TTC549 (cell line): ENCODE results near the gene DYNC1H1.

Experiments
- FAIRE-seq: peaks from 2 replicates; lab custom pipeline; 2012; peaks lifted over from hg19 to GRCh38; lab: Jason Lieb, UNC

The DYNC1H1 gene

GRCh38 chr14:101944451-101944850 is 19.9 kb upstream of the DYNC1H1 start:
- no peak for FAIRE-seq

DNA sequence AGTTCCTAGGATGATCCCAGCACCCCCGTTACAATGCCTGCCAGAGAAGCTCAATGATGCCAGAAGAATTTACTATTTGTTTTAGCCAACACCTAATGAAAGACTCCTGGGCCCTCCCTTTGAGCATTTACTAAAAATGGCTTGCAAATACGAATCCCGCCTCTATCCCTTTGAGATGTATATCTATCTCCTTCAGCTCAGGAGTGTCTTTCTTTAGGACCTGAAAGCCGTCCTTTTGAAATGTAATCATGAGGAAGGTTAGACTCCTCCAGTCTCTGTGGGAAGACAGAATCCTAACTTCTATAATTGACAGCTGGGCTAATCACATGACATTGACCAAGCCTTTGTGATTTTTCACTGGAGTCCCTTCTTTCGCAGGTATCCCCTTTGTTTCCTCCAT is 19.2 kb upstream of the DYNC1H1 start:
- FAIRE-seq = no peak

DNA sequence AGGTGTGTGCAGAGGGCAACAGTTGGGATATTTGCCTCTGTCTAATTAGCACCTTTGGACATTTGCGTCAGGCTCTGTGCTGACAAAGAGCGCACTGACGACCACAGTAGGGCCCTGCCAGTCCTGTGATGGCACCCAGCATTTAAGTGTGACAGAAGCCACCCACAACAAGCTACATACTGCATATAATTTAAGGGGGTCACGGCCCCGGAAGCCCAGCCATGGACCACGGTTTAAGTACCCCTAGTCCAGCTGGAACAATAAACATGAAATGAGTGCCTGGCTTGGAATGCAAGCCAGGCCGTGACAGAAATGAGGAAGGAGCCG is 16.8 kb upstream of the DYNC1H1 start:
- no peak for FAIRE-seq

GRCh38 chr14:101947904-101948665 is 16.3 kb upstream of the DYNC1H1 start:
- FAIRE-seq = peak; percentile 93

GRCh38 chr14:101948666-101949216 is 15.6 kb upstream of the DYNC1H1 start:
- FAIRE-seq = no peak

DNA sequence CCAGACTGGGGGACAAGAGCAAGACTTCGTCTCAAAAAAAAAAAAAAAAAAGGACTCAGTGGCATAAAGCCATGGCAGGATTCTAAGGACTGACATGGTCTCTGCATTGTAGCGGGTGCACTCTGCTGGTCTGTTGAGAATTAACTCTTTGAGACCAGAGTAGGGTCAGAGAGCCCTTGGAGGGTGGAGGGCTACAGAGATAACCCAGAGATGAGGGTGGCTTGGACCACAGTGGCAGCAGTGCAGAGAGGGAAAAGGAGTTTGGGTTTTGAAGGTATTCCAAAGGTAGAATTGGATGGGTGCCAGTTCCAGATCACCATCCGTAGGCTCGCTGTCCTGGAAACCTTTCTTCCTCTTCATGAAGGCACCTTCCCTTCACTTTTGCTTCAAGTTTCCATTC is 14.3 kb upstream of the DYNC1H1 start:
- no peak for FAIRE-seq

DNA sequence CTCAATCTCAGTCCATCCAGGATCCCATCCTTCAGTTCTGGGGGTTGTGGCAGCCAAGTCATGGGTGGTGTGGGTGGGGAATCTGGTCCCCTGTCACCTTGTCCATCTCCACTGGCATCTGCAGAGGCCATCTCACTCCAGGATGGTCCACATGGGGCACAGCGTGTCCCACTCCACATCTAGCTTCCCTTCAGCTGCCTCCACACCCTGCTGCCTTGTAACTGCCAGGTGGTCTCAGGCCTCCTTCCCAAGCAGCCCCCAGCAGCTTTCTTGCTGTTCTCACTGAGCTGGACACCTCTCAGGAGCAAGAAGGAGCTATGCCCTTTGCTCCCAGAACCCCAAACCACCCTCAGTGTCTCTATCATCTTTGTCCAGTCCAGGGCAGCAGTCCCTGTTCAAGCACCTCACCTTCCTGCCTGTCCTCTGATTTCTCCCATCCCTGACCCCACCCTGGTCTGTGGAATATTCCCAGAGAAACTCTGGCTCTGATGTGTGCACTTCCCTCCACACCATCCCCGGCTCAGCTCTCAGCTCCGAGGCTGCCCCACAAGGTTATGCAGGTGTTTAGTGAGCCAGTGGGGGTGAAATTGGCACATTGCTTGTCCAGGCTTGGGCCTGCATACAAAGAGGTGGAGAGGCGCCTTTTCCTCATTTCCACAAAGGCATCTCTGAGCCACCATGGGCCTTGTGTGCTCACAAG is 13.7 kb upstream of the DYNC1H1 start:
- no peak for FAIRE-seq

GRCh38 chr14:101953151-101953550 is 11.2 kb upstream of the DYNC1H1 start:
- no peak for FAIRE-seq

DNA sequence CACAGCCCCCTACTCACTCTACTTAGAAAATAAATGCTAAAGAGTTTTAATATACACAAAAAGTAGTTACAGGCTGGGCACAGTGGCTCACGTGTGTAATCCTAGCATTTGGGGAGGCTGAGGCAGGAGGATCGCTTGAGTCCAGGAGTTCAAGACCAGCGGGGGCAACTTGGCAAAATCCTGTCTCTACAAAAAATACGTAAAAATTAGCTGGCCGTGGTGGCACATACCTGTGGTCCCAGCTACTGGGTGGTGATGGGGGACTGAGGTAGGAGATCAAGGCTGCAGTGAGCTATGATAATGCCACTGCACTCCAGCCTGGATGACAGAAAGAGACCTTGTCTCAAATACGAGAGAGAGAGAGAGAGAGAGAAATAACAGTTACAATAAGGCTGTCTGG is 9.9 kb upstream of the DYNC1H1 start:
- no peak for FAIRE-seq

GRCh38 chr14:101955695-101956161 is 8.6 kb upstream of the DYNC1H1 start:
- FAIRE-seq = no peak

- FAIRE-seq = no peak
Observed at GRCh38 chr14:101956179-101956885, 8.0 kb upstream of the DYNC1H1 start.

- FAIRE-seq = no peak
Observed at GRCh38 chr14:101957406-101958234, 6.8 kb upstream of the DYNC1H1 start.

DNA sequence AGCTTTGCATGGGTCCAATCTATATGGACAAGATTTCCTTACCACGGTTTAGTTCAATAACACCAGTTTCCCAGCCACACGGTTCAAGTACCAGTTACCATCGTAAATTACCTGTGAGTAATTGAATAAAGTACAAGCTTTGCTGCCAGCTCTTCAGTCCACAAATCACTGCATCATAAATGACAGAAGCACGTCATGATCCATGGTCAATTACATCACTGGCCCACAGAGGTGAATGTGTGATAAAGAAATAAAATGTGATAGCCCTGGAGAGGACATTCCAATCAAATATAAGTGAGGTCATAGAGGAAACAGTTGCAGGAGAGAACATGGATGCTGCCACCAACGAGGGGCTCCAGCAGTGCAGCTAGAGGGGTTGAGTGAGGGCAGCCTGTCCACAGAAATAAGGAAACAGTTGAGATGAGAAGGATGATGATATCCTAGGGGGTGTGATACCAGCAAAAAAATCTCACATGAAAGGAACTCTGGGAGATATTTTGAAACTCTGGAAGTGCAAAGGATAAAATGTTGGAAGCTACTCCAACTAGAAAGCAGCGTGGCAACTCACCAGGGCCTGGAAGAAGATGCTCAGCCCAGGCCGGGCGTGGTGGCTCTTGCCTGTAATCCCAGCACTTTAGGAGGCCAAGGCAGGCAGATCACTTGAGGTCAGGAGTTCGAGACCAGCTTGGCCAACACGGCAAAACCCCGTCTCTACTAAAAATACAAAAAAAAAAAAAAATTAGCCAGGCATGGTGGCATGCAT is 5.8 kb upstream of the DYNC1H1 start:
- no peak for FAIRE-seq

- FAIRE-seq = no peak
Observed at GRCh38 chr14:101959277-101959676, 5.1 kb upstream of the DYNC1H1 start.

- FAIRE-seq = no peak
Observed at GRCh38 chr14:101960225-101960624, 4.1 kb upstream of the DYNC1H1 start.

GRCh38 chr14:101961011-101961721 is 3.2 kb upstream of the DYNC1H1 start:
- FAIRE-seq = no peak

DNA sequence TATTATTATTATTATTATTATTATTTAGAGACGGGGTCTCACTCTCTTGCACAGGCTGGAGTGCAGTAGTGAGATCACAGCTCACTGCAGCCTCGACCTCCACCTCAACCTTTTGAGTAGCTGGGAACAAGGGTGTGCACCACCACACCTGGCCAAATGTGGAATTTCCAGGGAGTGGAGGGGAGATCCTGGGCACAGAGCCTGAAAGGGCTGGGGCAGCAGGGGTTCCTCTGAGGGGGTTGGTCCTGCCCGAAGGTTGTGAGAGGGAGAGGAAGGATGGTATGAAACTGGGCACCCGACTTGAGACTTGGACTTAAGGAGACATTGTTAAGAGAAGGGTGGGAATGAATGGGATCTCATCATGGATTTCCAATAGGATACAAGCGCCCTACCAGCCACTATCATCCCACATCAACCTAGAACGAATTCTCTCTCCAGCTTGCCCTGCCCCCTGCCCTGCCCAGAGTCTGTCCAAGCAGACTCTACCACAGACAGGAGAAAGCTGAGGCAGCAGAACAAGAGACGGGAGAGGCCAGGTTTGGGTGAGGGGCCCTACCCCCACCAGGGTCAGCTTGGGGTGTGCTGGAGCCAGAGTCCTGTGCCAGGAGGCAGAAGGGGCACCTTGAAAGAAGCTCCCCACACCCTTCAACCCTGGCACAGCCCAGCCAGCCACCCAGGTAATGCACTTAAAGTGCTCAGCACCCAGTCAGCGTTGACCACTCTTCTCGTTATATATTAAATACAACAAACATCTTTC is 2.4 kb upstream of the DYNC1H1 start:
- no peak for FAIRE-seq

- no peak for FAIRE-seq
Observed at GRCh38 chr14:101962503-101962874, 1.9 kb upstream of the DYNC1H1 start.

DNA sequence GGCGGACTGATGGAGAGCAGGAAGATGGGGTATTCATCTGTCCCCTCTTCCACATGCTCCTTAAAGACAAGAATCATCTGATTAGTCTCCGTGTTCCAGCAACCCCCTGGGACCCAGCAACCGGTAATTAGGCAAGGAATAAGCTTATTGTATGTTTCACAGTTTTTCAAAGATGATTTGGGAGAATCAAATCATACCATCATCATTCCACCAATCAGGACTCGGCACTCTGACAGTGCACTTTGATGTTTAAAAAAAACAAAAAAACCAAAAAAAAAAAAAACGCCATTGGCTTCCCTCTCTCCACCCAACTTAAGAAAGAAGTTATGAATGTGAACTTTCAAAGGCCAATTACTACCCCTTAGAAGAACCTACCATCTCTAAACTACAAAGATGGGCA is 1.3 kb upstream of the DYNC1H1 start:
- no peak for FAIRE-seq
